HG03280 (cell line): Measurements from ENCODE around the gene PCGF1.

ENCODE experiments used
- ATAC-seq: cut with Tn5 transposase; IDR thresholded peaks from one replicate; pipeline ENCODE4 v1.9.1; 2021; ENCODE audit warnings: mild to moderate bottlenecking, moderate library complexity; ENCODE audit not compliant: unreplicated experiment

PCGF1 gene

DNA sequence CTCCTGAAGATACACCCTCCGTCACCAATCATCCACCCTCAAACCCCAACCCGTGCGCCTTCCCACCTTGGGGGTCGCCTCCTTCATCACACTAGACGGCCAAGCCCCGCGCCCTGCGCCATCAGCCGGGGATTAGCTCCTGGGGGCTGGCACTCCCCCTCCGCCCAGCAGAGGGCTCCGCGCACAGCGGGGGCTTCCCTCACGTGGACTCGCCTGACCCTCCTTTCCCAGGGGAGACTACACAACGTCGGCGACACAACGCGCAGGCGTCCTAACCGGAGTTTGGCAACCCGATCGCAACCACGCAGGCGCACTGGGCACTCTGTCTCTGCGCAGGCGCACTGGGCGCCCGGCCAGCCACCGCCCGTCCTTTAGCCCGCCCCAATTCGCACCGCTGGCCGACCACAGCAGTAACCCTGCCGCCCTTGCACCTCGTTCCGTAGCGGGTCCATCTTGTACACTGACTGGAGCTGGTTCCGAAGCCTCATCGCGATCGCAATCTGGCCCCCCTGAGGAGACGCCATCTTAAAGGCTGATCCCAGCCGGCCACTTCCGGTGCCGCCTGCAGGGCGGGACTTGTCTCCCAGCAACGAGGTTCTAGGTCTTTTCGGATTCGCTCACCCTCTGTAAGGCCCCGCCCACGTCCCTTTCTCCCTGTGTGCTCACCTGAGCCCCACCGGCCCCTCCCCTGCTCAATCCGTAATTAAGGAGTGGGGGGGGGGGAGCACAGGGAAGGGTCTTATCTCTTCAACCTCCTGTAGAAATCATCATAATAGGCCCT is at the start of gene PCGF1:
TSS of gene PCGF1 (minus strand) at position 551 of the 781 bp plus-strand sequence. CDS start at position 524, 27 bp downstream.
- peak; percentile 88 for ATAC-seq

- no peak for ATAC-seq
Measured at GRCh38 chr2:74556831-74557370, 49.4 kb upstream of the PCGF1 start.

- no peak for ATAC-seq
Measured at GRCh38 chr2:74556159-74556558, 48.7 kb upstream of the PCGF1 start.

- no peak for ATAC-seq
Measured at GRCh38 chr2:74555610-74556103, 48.2 kb upstream of the PCGF1 start.

GRCh38 chr2:74554820-74555531 is 47.5 kb upstream of the PCGF1 start:
- ATAC-seq, result peak; percentile 43

DNA sequence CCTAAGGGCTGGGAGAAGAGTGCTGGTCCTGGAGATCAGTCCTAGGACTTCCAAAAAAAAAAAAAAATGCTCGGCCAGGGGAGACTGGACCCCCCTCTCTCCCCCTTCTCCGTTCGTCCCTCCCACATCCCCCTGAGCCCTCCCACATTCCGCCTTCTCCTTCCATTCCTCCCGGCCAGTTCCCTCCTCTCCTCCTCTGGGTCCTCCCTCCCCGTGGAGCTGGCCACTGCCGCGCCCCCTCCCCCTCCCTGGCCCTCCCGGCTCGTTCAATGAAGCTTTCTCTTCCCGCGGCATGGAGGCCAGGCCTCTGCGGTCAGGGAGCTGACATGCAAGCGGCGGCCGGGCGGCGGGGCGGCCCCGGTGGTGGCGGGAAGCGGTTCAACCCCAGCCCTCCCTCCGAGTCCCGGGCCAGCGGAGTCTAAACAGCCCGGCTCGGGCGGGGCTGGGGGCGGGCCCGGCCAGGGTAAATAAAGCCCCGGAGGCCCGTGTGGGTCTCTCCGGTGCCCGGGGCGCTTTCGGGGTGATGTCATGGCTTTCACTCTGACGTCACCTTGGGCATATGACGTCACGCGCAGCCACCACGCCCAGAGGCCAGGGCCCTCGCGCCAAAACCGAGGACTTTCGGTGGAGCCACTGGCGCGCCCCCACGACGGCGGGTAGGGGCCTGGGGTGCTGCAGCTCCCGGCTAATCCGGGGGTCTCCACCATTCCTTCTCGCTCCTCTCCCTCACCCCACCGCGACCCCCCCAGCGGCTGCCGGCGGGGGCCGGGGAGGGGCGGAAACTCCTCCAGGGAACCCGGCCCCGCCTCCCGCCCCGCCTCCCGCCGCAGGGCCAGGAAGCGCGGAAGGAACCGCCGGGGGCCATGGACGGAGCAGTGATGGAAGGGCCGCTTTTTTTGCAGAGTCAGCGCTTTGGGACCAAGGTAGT is 46.7 kb upstream of the PCGF1 start, which contains the start of the genes DOK1 and LOXL3:
TSS of gene DOK1 (plus strand) at position 829 of the 928 bp plus-strand sequence. CDS start at position 864, 35 bp downstream.
TSS of gene LOXL3 (minus strand) at position 51 of the 928 bp plus-strand sequence. CDS start 1,308 bp downstream, outside the sequence.
- peak; percentile 43 for ATAC-seq

GRCh38 chr2:74552914-74553811 is 45.7 kb upstream of the PCGF1 start:
- no peak for ATAC-seq

DNA sequence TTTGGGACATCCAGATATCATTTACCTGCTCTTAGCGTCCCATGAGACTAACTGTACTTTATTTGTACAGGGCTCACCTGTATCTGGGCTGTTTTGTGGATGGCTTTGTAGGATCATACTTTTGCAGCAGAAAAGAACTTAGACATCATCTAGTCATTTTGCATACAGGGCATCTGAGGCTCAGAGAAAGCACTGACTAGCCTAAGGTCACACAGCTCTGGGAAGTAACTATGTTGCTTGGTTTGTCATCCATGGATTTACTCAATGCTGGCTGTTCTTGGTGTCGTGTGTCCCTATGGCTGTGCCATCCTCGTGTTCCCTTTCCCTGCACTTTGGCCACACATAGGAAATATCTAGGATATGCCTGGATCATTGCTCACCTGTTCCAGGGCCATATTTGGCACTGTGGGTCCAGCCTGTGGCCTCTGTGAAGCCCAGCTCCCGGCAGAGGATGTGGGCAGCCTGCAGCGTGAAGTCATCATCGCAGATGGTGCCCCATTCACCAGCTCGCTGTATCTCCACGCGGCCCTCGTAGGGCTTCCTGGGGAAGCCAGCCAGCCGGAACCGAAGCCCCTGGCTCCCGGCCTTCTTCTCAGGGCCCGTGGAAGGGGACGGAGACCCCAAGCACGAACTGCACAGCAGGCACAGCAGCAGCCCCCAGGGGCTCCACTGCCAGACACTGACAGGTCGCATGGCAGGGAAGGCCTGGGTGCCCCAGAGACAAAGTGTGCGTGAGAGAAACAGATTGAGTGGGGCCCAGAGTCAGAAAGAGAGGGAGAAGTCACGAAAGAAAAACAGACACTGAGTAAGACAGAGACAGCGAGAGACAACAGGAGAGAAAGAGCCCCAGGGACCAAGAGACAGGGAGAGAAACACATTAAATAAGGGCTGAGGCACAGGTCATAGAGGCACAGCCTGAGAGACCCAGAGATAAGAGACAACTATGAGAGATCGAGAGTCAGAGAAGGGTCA is 44.7 kb upstream of the PCGF1 start:
- ATAC-seq, result no peak

GRCh38 chr2:74551530-74551929 is 44.0 kb upstream of the PCGF1 start:
- no peak for ATAC-seq

DNA sequence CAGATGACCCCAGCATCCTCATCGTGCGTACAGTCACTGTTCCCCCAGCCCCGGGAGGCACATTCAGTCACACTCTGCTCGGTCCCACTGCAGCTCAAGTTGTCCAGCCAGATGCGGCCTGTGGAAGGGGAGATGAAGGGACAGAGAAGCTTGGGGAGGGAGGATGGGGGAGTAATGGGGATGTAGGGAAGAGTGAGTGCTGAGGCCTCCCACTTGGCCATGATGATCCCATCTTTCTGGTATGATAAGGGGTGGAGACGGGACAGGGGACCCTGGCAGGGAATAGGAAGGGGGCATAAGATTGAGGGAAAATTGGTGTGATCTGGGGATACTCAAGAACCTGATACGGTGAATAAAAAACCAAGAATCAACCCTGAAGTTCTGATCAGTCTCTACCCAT is 42.7 kb upstream of the PCGF1 start:
- no peak for ATAC-seq

- no peak for ATAC-seq
Measured at GRCh38 chr2:74548900-74549826, 41.7 kb upstream of the PCGF1 start.

DNA sequence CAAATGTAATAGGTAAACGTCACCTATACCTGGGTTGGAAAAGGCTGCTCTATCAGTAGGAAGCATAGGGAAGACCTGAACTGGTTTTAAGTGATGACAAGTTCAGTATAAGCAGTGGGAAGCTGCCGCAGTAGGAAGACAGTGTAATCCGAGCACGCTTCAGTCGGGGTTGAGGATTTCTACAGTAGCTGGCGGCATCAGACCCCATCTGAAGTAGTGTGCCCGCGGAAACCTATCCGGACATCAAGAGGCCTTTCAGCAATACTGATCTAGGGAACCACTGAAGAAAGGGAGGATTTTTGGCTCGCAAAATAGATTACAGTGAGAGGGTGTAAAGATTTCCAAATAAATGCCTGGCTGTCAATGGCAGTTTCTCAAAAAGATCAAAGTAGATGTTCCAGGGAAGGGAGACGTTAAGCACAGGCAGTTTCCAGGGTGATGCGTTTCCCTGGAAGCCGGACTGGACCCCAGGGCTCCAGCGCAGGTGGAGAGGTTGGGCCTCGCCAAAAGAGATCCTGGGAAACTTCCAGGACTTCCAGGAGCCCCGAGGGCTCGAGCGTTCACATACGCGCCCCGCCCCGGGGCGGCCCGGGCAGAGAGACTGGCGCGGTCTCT is 40.9 kb upstream of the PCGF1 start:
- ATAC-seq, result no peak

DNA sequence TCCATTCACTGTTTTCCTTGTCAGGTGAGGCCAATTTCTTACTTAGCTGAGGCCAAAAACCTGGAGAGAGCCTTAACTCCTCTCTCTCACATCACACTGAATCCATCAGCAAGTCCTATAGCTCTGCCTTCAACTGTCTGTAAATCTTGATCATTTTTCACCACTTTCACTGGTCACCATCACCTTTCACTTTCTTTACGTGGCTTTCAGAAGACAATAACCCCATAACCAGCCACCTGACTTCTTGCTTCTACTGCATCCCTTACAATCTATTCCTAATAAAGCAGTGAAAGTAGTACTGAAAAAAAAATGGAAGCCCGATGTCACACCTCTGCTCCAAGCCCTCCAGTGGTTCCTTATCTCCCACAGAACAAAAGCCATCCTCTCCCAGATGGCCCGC is 38.5 kb upstream of the PCGF1 start:
- ATAC-seq, result no peak

DNA sequence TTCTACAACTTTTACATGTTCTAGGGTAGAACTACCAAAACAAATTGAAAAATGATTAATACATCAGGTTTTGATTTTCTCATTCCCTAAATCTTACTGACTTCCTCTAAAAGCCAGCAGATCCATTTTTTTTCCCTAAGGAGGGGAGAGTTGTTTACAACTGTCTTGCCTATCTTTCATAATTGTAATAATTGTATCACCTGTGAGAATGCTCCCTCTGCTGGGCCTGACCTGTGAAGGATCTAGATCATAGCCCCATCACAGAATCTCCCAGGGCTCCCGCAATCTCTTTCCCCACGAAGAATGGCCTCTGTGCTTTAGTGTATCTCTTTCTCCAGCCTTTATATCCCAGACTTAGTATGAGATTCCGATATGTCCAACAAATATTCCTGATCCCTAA is 37.1 kb upstream of the PCGF1 start:
- no peak for ATAC-seq

GRCh38 chr2:74542978-74543377 is 35.5 kb upstream of the PCGF1 start:
- ATAC-seq, result no peak

- no peak for ATAC-seq
Measured at GRCh38 chr2:74540291-74540690, 32.8 kb upstream of the PCGF1 start.

GRCh38 chr2:74538881-74539339 is 31.4 kb upstream of the PCGF1 start:
- no peak for ATAC-seq
